Measurements from ENCODE around the gene JCAD. TPM values are rescaled to one million over a fixed set of nuclear protein-coding genes. Genes with fewer than 3 reads are reported as not detected.

The JCAD gene
- total and polyA plus RNA-seq, 9 donors: 21.0 to 44.6 (median 33.4) TPM

GRCh38 chr10:30094601-30095000, 35.2 kb upstream of the JCAD start:
- H3K36me3 ChIP-seq (ENCODE audit: control insufficient read depth, insufficient read depth, low read length): no peaks in the 10 kb centered on the region
- no peaks in the 10 kb centered on the region for H3K4me1 ChIP-seq (ENCODE audit: control insufficient read depth, insufficient read depth, low read length)
- H3K9me3 ChIP-seq (replicated peaks; ENCODE audit: control insufficient read depth, low read depth, low read length): no peaks in the 10 kb centered on the region
- WGBS (ENCODE audit: insufficient coverage): 73% methylated on average over 4 of the region's 5 CpGs
- no peak overlapping the region for H3K4me3 ChIP-seq (ENCODE audit: low read length)
- H3K27me3 ChIP-seq (ENCODE audit: control insufficient read depth, insufficient read depth, low read length): no peaks in the 10 kb centered on the region
- H3K27ac ChIP-seq (ENCODE audit: low read length): no peak overlapping the region
- DNase-seq: no peak

GRCh38 chr10:30093303-30093950, 34.0 kb upstream of the JCAD start:
- Histone ChIP-seq H3K27ac (ENCODE audit: low read length) (no peak overlapping the region), H3K9me3 (replicated peaks; ENCODE audit: control insufficient read depth, low read depth, low read length) (no peaks in the 10 kb centered on the region), H3K4me3 (ENCODE audit: low read length) (no peak overlapping the region), H3K36me3 (ENCODE audit: control insufficient read depth, insufficient read depth, low read length) (no peaks in the 10 kb centered on the region), H3K4me1 (ENCODE audit: control insufficient read depth, insufficient read depth, low read length) (no peaks in the 10 kb centered on the region), H3K27me3 (ENCODE audit: control insufficient read depth, insufficient read depth, low read length) (no peaks in the 10 kb centered on the region)
- 72% methylated on average over 4 of the region's 9 CpGs for WGBS (ENCODE audit: insufficient coverage)
- no peak for DNase-seq

- Histone ChIP-seq H3K4me1 (ENCODE audit: control insufficient read depth, insufficient read depth, low read length) (no peaks in the 10 kb centered on the region), H3K4me3 (ENCODE audit: low read length) (no peak overlapping the region), H3K27me3 (ENCODE audit: control insufficient read depth, insufficient read depth, low read length) (no peaks in the 10 kb centered on the region), H3K9me3 (replicated peaks; ENCODE audit: control insufficient read depth, low read depth, low read length) (no peaks in the 10 kb centered on the region), H3K27ac (ENCODE audit: low read length) (no peak overlapping the region), H3K36me3 (ENCODE audit: control insufficient read depth, insufficient read depth, low read length) (no peaks in the 10 kb centered on the region)
- 84% methylated on average over 9 of the region's 14 CpGs for WGBS (ENCODE audit: insufficient coverage)
- DNase-seq: no peak
Observed at GRCh38 chr10:30092151-30092790, 32.9 kb upstream of the JCAD start.

GRCh38 chr10:30091136-30091535, 31.8 kb upstream of the JCAD start:
- Histone ChIP-seq H3K36me3 (ENCODE audit: control insufficient read depth, insufficient read depth, low read length) (no peaks in the 10 kb centered on the region), H3K4me1 (ENCODE audit: control insufficient read depth, insufficient read depth, low read length) (no peaks in the 10 kb centered on the region), H3K4me3 (ENCODE audit: low read length) (no peak overlapping the region), H3K27ac (ENCODE audit: low read length) (no peak overlapping the region), H3K27me3 (ENCODE audit: control insufficient read depth, insufficient read depth, low read length) (no peaks in the 10 kb centered on the region), H3K9me3 (replicated peaks; ENCODE audit: control insufficient read depth, low read depth, low read length) (no peaks in the 10 kb centered on the region)
- WGBS (ENCODE audit: insufficient coverage): no CpG with 5 or more reads among the region's 4 CpGs
- no peak for DNase-seq

GRCh38 chr10:30088178-30088577, 28.8 kb upstream of the JCAD start:
- no peaks in the 10 kb centered on the region for H3K36me3 ChIP-seq (ENCODE audit: control insufficient read depth, insufficient read depth, low read length)
- no peak overlapping the region for H3K4me3 ChIP-seq (ENCODE audit: low read length)
- H3K27ac ChIP-seq (ENCODE audit: low read length): no peak overlapping the region
- DNase-seq: peak; percentile 20
- no peaks in the 10 kb centered on the region for H3K9me3 ChIP-seq (replicated peaks; ENCODE audit: control insufficient read depth, low read depth, low read length)
- H3K4me1 ChIP-seq (ENCODE audit: control insufficient read depth, insufficient read depth, low read length): no peaks in the 10 kb centered on the region
- peaks cover 2% of the 10 kb centered on the region for H3K27me3 ChIP-seq (ENCODE audit: control insufficient read depth, insufficient read depth, low read length)
- WGBS (ENCODE audit: insufficient coverage): no CpG with 5 or more reads among the region's 3 CpGs

- Histone ChIP-seq H3K36me3 (ENCODE audit: control insufficient read depth, insufficient read depth, low read length) (no peaks in the 10 kb centered on the region), H3K9me3 (replicated peaks; ENCODE audit: control insufficient read depth, low read depth, low read length) (no peaks in the 10 kb centered on the region), H3K4me3 (ENCODE audit: low read length) (no peak overlapping the region), H3K27ac (ENCODE audit: low read length) (no peak overlapping the region), H3K4me1 (ENCODE audit: control insufficient read depth, insufficient read depth, low read length) (no peaks in the 10 kb centered on the region), H3K27me3 (ENCODE audit: control insufficient read depth, insufficient read depth, low read length) (peaks cover 2% of the 10 kb centered on the region)
- no peak for DNase-seq
- 100% methylated on average over 1 of the region's 1 CpG for whole genome bisulfite sequencing (ENCODE audit: insufficient coverage)
Observed at GRCh38 chr10:30083934-30084333, 24.5 kb upstream of the JCAD start.

- Histone ChIP-seq H3K27me3 (ENCODE audit: control insufficient read depth, insufficient read depth, low read length) (peaks cover 2% of the 10 kb centered on the region), H3K4me1 (ENCODE audit: control insufficient read depth, insufficient read depth, low read length) (no peaks in the 10 kb centered on the region), H3K27ac (ENCODE audit: low read length) (no peak overlapping the region), H3K36me3 (ENCODE audit: control insufficient read depth, insufficient read depth, low read length) (no peaks in the 10 kb centered on the region), H3K9me3 (replicated peaks; ENCODE audit: control insufficient read depth, low read depth, low read length) (no peaks in the 10 kb centered on the region), H3K4me3 (ENCODE audit: low read length) (no peak overlapping the region)
- 97% methylated on average over 5 of the region's 5 CpGs for WGBS (ENCODE audit: insufficient coverage)
- DNase-seq: no peak
Observed at GRCh38 chr10:30081182-30081581, 21.8 kb upstream of the JCAD start.

- no peaks in the 10 kb centered on the region for H3K9me3 ChIP-seq (replicated peaks; ENCODE audit: control insufficient read depth, low read depth, low read length)
- no peaks in the 10 kb centered on the region for H3K4me1 ChIP-seq (ENCODE audit: control insufficient read depth, insufficient read depth, low read length)
- H3K36me3 ChIP-seq (ENCODE audit: control insufficient read depth, insufficient read depth, low read length): no peaks in the 10 kb centered on the region
- H3K4me3 ChIP-seq (ENCODE audit: low read length): no peak overlapping the region
- H3K27ac ChIP-seq (ENCODE audit: low read length): no peak overlapping the region
- peaks cover 2% of the 10 kb centered on the region for H3K27me3 ChIP-seq (ENCODE audit: control insufficient read depth, insufficient read depth, low read length)
- no peak for DNase-seq
- WGBS (ENCODE audit: insufficient coverage): 95% methylated on average over 1 of the region's 1 CpG
Observed at GRCh38 chr10:30080161-30080560, 20.8 kb upstream of the JCAD start.

- DNase-seq: no peak
- Histone ChIP-seq H3K4me1 (ENCODE audit: control insufficient read depth, insufficient read depth, low read length) (no peaks in the 10 kb centered on the region), H3K9me3 (replicated peaks; ENCODE audit: control insufficient read depth, low read depth, low read length) (no peaks in the 10 kb centered on the region)
Observed at GRCh38 chr10:30079408-30079807, 20.0 kb upstream of the JCAD start.

GRCh38 chr10:30075481-30075880, 16.1 kb upstream of the JCAD start:
- WGBS (ENCODE audit: insufficient coverage): 60% methylated on average over 2 of the region's 6 CpGs
- H3K4me3 ChIP-seq (ENCODE audit: low read length): no peak overlapping the region

More at GRCh38 chr10:30079408-30079807, 20.0 kb upstream of the JCAD start:
- WGBS (ENCODE audit: insufficient coverage): no CpG with 5 or more reads among the region's 1 CpG
- H3K36me3 ChIP-seq (ENCODE audit: control insufficient read depth, insufficient read depth, low read length): no peaks in the 10 kb centered on the region
- no peak overlapping the region for H3K4me3 ChIP-seq (ENCODE audit: low read length)
- no peak overlapping the region for H3K27ac ChIP-seq (ENCODE audit: low read length)
- H3K27me3 ChIP-seq (ENCODE audit: control insufficient read depth, insufficient read depth, low read length): peaks cover 1% of the 10 kb centered on the region

More at GRCh38 chr10:30075481-30075880, 16.1 kb upstream of the JCAD start:
- Histone ChIP-seq H3K27ac (ENCODE audit: low read length) (no peak overlapping the region), H3K4me1 (ENCODE audit: control insufficient read depth, insufficient read depth, low read length) (no peaks in the 10 kb centered on the region), H3K9me3 (replicated peaks; ENCODE audit: control insufficient read depth, low read depth, low read length) (no peaks in the 10 kb centered on the region), H3K36me3 (ENCODE audit: control insufficient read depth, insufficient read depth, low read length) (no peaks in the 10 kb centered on the region), H3K27me3 (ENCODE audit: control insufficient read depth, insufficient read depth, low read length) (no peaks in the 10 kb centered on the region)
- no peak for DNase-seq

All from muscle of leg (tissue), 11 donors.